Right ventricle myocardium inferior (tissue), 1 donor: Measurements from ENCODE around the gene MIB1. TPM values are rescaled to one million over a fixed set of nuclear protein-coding genes. Genes with fewer than 3 reads are reported as not detected.

Experiments used
- ATAC-seq: fragments of 200-7000 bp; cut with Tn5 transposase; one replicate; pipeline ENCODE4 v1.9.1; 2020; ENCODE audit warnings: mild to moderate bottlenecking, moderate library complexity
- DNase-seq: peaks from one replicate; pipeline ENCODE4 v3.0.0; 2021; ENCODE audit errors: missing footprints
- intact Hi-C: fragments of 100-400 bp; cut with DNase I; formaldehyde crosslinking; loops from one replicate; pipeline ENCODE4 v1.11.0; 2022
- total RNA-seq: library from RNA; stranded (reverse); fragmentation: NEBNext Ultra II Directional; extraction: Animal tissue kit (Norgen Biotek cat#: 25700); gene quantifications from one replicate; pipeline ENCODE4 v1.2.1, GENCODE V29; 2021
- donor health status: DM: no; HTN: yes; CAD: no; lungs with severe emphysema.

The MIB1 gene
- total RNA-seq, 1 donor from 2014 or later, result 17.3 TPM

DNA sequence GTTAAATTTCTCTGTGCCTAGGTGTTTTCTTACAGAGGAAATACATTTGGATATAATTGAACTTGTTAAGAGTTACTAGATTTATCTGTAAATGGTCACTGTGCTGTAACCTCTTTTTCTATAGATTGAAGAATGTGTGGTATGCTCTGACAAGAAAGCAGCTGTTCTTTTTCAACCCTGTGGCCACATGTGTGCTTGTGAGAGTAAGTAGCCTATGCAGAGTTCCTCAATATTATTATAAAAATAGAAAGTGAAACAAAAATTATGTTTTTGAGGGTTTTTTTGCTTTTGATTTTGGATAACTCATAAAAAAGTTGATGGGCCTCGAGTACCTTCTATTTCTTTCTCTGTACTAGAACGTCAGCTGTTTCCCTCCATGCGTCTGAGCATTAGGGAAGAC is 112.4 kb downstream of the MIB1 start:
- no peak for ATAC-seq
- intact Hi-C loops, result loop anchor here (10.0 kb wide), 1 partner anchor 368 kb away; no protein-coding TSS in a partner anchor
- no peak for DNase-seq

DNA sequence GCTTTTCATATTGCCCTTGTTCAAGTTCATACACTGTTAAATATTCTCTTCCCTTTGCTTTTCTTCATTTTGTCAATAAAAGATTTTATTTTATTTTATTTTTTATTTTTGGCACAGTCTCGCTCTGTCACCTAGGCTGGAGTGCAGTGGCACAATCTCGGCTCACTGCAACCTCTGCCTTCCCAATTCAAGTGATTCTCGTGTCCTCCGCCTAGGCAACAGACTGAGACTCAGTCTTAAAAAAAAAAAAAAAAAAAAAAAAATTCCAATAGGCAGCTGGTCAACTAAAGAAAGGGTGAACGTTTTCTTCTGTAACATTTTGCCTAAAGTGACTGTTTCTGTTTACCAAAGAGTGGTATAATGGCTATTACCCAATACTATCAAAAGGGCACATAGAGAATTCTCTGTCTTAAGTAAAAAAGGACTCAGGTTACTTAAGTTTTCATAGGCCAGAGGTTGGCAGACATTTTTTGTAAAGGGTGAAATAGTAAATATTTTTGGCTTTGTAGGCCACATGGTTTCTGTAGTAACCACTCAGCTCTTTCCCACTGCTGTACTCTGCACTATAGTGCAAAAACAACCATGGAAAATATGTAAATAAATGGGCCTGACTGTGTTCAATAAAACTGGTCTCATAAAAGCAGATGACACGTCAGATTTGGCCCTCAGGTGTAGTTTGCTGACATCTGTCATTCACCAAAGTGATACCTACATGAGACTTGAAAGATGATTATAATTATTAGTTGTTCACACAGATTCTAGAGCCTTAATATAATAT is 113.4 kb downstream of the MIB1 start:
- DNase-seq, result no peak
- no peak for ATAC-seq
- intact Hi-C loops, result loop anchor here (10.0 kb wide), 1 partner anchor 369 kb away; no protein-coding TSS in a partner anchor

DNA sequence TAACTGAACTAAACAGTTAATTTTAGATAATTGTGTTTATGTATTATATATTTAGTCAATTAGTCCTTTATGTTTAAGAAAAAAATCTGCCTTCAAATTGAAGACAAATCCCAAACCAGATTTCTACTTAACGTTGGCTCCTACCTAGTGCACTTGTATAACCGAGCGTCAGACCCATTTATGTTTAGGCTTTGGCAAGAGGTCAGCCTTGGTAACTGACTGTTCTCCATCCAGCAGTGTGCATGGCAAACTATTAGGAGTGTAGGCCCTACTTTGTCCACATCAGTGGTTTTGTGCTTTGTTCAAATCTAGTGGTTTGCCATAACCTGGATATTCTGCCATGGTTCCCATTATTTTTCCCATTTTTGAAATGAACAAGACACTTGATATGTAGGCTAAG is 114.8 kb downstream of the MIB1 start:
- ATAC-seq (peak; percentile 52), DNase-seq (no peak)
- intact Hi-C loops, result loop anchor here (10.0 kb wide), 1 partner anchor 371 kb away; no protein-coding TSS in a partner anchor

DNA sequence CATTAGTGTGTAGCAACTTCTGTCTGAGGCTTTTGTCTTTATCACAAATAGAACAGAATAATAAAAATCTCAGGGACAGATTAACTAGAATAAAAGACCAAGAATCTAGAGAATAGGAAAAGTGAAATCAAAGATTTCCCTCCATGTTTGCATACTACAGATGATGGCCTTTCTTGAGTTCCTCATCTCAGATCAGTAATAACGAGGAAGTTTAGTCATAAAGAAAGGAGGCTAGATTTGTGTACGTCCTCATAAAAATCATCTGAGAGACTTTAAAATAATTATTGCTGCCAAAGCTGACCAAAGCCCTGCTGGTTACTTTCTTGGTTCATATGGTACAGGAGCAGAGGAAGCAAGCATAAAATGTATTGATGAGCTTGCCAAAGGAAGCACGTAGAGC is 117.3 kb downstream of the MIB1 start:
- intact Hi-C loops, result loop anchor here (10.0 kb wide), 1 partner anchor 373 kb away; no protein-coding TSS in a partner anchor
- ATAC-seq (no peak), DNase-seq (no peak)

DNA sequence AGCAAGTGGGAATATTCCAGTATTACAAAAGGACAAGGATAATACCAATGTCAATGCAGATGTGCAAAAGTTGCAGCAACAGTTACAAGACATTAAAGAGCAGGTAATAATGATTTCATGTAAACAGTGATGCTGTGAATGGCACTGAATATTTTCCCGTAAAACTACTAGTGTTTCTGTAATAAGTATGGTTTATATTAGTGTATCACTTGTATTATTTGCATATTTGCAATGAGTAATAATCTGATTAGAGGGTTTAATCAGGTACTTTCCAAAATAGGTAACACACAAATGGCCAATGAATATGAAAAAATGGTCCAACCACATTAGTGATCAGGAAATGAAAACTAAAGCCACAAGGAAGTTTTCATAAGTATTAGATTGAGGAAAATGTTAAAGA is 118.0 kb downstream of the MIB1 start:
- intact Hi-C loops, result loop anchor here (10.0 kb wide), 1 partner anchor 374 kb away; no protein-coding TSS in a partner anchor
- DNase-seq (no peak), ATAC-seq (no peak)

DNA sequence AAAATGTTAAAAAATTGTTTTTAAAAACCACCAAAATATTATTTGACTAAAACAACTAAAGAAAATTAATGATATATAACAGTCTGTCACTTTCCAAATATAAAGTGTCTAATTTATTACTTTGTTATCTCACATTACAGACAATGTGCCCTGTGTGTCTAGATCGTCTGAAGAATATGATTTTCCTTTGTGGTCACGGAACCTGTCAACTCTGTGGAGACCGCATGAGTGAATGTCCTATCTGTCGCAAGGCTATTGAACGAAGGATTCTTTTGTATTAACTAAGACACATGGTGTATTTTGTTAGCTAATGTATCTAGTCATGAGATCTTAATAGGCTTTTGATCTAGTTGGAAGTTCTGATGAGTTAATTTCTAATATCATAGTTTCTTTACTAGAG is 123.8 kb downstream of the MIB1 start:
- no peak for DNase-seq
- intact Hi-C loops, result no loop called here

DNA sequence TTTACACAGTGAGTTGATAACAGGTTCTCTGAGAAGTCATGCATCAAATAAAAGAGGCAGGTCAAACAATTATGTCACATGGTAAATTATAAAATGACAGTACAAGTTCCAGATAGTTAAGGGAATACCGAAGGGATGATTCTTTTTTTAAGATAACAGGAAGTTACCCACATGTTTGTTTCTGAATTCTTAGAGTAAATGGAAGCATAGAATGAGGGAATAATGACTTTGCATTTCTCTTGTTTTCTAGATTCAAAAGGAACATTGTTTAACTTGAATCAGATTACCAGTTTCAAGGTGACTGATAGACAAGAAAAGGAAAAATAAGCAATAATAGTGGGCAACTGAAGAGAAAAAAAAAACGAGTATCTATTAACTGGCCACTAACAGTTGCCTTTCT is 124.5 kb downstream of the MIB1 start:
- intact Hi-C loops, result no loop called here
- no peak for ATAC-seq
- DNase-seq, result no peak

More for the DNA sequence above, 123.8 kb downstream of the MIB1 start:
- ATAC-seq, result no peak

DNA sequence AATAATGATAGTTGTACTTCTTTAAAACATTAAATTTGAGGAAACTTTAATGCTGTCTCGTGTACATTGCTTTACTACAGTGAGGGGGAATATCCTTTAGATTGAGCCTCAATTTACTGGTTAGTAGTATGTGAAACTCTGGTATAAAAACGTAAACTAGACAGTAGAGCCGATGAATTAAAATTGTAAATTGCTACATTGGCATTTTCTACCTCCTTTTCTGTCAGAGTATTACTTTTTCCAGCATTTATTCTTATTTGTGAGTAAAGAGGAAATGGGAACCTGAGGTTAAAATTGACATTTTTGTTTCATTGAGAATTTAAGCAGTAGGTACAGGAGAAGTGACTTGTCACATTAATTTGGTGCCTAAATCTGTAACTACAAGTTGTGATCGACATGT is 128.2 kb downstream of the MIB1 start:
- ATAC-seq (no peak), DNase-seq (no peak)
- intact Hi-C loops, result no loop called here

DNA sequence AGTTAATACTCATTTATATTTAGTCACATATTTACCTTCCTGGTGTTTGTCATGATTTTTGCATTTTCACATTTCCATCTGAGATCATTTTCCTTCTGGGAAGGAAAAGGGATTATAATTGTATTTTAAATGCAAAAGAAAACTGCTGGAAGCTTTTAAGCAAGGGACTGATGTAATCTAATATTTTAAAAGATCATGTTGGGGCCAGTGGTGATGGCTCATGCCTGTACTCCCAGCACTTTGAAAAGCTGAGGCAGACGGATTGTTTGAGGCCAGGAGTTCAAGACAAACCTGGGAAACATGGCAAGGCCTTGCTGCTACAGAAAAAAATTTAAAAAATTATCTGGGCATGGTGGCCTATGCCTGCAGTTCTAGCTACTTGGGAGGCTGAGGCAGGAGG is 149.0 kb downstream of the MIB1 start:
- ATAC-seq (no peak), DNase-seq (no peak)
- intact Hi-C loops, result no loop called here

DNA sequence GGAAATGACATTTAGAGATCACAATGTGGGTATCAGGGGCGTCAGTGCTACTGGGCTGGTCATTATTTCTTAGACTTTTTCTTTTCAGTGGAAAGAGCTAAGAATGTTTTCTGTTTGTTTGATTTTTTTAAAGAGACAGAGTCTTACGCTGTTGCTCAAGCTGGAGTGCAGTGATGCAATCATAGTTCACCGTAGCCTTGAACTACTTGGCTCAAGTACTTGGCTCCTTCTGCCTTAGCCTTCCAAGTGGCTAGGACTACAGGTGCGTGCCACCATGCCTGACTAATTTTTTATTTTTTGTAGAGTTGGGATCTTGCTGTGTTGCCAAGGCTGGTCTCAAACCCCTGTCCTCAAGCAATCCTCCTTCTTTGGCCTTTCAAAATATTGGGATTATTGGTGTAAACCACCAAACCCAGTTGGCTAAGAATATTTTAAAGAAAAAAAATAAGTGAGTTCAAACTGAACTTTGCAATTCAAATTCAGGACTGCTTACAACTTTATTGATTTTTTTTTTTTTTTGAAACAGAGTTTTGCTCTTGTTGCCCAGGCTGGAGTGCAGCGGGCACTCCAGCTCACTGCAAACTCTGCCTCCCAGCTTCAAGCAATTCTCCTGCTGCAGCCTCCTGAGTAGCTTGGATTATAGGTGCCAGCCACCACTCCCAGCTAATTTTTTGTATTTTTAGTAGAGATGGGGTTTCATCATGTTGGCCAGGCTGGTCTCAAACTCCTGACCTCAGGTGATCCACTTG is 154.2 kb downstream of the MIB1 start:
- intact Hi-C loops, result loop anchor here (5.0 kb wide), 1 partner anchor 668 kb away; no protein-coding TSS in a partner anchor
- ATAC-seq (no peak), DNase-seq (no peak)

DNA sequence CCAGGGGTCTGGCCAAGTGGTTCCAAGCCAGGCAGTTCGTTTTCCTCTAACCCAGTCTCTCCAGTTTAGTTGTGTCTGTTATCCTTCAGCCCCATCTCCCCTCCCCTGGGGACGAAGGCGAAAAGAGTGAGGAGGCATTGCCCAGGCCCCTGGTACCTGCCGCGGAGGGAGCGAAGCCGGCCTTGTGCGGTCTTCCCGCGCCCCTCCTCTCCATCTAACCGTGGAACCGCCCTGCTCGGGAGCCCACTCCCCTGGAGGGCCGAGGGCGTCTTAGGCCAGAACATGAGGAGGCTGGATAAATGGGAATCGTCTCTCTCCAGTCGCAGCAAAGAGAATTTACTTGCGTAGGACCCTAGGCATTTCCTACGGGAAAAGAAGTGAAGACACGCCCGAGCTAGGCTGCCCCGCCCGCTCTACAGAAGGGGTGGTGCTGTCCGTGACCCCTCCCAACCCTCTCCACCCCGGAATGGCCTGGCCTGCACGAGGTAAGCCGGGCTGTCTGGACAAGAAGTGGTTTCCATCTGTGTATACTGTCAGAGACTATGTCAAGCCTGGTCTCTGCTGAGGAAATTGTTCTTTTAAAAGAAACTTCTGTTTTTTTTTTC is 156.2 kb downstream of the MIB1 start:
- ATAC-seq (peak; percentile 42), DNase-seq (no peak)
- intact Hi-C loops, result loop anchor here (5.0 kb wide), 1 partner anchor 665 kb away; no protein-coding TSS in a partner anchor

DNA sequence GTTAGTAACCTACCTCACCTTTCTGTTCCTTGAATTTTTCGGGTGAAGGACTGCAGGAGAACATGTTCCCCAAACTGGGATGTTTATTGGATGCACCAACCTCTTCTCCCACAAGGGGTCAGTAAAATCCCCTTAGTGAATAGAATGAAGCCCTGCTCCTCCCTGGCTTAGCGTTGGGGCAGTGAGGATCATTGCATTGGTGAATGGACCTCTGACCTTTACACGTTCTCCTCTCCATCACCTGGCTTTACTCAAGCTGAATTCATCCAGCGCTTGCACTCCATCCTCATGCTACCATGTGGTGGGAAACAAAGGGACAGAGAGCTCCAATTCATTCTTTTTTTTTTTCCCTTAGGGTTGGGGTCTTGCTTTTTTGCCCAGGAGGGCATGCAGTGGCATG is 157.2 kb downstream of the MIB1 start:
- no peak for DNase-seq
- intact Hi-C loops, result loop anchor here (5.0 kb wide), 1 partner anchor 664 kb away; no protein-coding TSS in a partner anchor
- peak; percentile 61 for ATAC-seq

DNA sequence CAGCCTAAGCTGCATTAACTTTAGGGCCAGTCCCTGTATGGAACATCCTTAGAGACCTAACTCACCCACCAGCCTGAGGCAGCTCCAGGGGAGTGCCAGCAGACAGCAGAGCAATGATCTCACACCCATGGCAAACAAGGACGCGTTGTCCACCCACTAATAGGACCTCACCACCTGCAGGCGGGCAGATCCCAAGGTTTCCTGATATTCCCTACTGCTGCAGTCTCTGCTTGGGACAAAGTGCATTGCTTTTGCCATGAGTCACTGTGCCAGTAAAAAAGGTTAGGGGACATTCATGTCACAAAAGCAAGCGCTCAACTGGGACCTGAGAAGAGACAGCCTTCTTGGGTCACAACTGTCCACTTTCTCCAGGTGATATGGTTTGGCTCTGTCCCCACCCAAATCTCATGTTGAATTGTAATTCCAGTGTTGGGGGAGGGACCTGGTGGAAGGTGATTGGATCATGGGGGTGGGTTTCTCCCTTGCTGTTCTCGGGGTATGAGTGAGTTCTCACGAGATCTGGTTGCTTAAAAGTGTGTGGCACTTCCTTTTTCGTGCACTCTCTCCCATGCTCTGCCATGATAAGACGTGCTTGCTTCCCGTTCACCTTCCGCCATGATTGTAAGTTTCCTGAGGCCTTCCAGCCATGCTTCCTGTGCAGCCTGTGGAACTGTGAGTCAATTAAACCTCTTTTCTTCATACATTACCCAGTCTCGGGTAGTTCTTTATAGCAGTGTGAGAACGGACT is 160.2 kb downstream of the MIB1 start:
- no peak for ATAC-seq
- no peak for DNase-seq
- intact Hi-C loops, result no loop called here

DNA sequence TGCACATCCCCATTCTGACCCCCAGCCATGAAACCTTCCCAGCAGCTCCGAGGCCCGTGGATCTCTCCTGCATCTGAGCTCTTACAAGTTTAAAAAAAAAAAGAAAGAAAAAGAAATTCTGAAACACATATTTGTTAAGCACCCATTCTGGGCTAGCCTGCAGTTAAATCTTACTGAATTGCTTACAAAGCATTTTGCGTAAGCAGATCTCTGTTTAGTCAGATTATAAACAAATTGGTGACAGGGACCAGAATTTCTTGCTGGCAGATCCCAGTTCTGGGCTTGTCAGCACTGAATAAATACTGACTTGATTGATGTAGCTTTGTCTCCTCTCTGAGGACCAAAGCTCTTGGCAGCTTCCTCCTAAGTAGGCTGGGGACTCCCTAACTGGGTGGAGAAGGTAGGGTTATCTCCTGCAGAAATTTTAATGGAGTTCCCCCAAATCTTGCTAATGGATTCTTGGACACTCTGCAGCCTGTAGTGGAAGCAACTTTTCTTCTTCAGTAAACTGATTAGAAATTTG is 160.9 kb downstream of the MIB1 start:
- no peak for ATAC-seq
- intact Hi-C loops, result no loop called here
- no peak for DNase-seq

DNA sequence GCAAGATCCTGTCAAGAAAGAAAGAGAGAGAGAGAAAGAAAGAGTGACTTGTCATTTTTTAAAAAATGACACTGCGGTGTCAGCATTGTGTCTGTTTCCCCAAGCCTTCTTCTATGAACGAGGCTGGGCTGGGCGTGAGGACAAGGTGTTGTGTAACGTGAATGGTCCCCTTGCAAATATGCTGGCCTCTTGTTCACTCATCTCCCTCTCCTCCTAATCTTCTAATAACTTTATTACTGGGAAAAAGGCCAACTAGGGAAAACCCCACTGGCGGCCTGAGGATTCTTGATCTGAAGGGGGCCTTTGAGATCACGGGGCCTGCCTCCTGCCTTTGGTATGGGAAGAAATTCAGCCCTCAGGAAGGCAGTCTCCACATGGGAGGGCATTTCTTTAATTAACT is 163.1 kb downstream of the MIB1 start:
- ATAC-seq (no peak), DNase-seq (no peak)
- intact Hi-C loops, result no loop called here

DNA sequence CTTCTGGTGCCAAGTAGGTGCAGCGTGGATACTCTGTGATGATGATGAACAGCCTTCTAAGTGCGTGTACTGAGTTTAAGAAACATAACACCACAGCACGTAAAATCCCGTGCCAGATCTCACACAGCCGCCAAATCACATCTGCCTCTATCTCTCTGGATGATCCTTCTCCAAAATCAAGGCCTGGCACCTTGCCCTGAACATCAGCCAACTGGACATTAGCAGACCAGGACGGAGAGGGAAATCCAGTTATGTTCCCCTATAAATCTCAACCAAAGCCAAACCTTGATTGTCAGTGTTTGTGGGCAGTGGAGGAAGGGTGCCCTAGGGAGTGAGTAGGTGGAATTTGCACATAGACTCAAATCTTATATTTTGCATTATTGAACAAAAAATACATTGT is 164.3 kb downstream of the MIB1 start:
- intact Hi-C loops, result no loop called here
- no peak for DNase-seq
- ATAC-seq, result no peak

DNA sequence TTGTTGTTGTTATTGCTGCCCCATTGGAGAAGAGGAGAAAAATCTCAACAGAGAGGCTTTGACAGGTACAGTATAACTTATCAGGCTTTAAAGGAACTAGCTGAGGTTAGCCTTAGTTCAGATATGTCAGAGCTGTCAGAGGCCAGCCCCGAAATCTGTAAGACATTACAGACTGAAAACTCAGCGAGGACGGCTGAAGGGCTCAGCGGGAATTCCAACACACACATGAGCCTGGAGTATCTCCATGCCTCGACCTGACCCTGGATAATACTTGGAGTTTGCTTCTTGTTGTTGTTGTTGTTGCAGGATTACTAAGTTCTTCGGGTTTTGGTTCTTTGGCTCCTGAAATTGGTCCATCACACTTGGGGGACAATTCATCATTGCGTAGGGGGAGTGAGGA is 166.9 kb downstream of the MIB1 start:
- no peak for ATAC-seq

DNA sequence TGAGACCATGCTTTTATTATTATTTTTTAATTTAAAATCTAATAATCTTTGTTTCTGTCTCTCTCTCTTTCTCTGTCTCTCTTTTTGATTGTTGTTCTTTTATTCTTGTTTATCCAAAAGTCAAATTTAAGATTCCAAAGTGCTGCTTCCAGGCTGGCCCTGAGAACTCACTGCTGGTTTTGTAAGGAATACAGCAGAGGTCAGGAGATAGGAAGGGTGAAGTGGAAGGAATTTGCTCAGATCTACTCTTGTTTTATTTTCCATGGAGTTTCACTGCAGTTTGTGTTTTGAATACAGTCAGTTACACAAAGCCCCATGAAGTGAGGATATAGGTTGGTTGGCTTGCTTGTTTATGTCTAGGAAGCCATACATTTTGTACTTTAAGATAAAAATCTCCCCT is 168.1 kb downstream of the MIB1 start:
- intact Hi-C loops, result no loop called here
- no peak for ATAC-seq
- DNase-seq, result no peak

More for the DNA sequence above, 166.9 kb downstream of the MIB1 start:
- intact Hi-C loops, result no loop called here
- DNase-seq, result no peak
